Renal pelvis (tissue), 4 donors: ENCODE results near the gene RPS6KA2. TPM values are rescaled to one million over a fixed set of nuclear protein-coding genes. Genes with fewer than 3 reads are reported as not detected.

Source experiments
- DNase-seq: peaks from one replicate; pipeline ENCODE4 v3.0.0-alpha.2; 2013
- polyA plus RNA-seq, 3 donors: library from polyadenylated mRNA; unstranded; fragments of 120-200 nt; gene quantifications; one replicate each; pipeline ENCODE4 v1.2.1, GENCODE V29; 2013; ENCODE audit not compliant: insufficient read length in 3 of 3

The RPS6KA2 gene
- polyA plus RNA-seq, 3 donors, result 27.8 to 29.6 (median 29.1) TPM

- DNase-seq, result no peak
Measured at GRCh38 chr6:166616261-166617238, 10.5 kb downstream of the RPS6KA2 start.

DNA sequence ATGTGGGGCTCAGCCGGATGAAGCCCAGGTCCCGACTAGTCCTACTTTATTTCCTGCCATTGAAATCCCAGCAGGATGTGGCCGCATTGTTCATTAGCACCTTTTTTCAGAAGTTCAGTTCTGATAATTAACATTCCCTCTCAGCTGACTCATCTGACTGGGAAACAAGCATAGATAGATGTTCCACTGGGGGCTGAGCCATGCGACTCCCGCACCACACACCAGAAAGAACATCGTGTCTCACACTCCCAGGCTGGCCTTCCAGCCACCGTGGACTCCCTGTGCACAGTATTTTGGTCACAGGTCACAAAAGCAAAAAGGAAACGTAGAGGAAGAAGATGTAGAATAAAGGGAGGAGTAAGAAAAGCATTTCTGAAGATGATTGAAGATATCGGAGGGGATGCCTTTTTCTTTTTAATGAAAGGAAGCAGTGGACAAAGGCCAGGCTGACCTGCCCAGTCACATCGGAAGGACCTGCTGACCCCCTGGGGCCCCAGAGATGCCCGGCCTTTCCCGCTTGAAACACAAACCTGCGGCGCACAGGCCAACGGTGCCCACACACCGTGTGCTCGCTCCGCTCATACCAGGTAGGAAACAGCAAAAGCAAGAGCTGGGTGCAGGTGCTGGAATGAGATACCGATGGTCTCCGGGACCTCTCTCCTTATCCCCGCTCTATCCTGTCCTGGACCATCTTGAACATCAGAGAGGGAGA lies 11.8 kb downstream of the RPS6KA2 start:
- DNase-seq, result no peak

- no peak for DNase-seq
Measured at GRCh38 chr6:166614589-166614988, 12.5 kb downstream of the RPS6KA2 start.

- DNase-seq, result no peak
Measured at GRCh38 chr6:166614171-166614583, 12.9 kb downstream of the RPS6KA2 start.

GRCh38 chr6:166613027-166613426 lies 14.0 kb downstream of the RPS6KA2 start:
- DNase-seq, result peak; percentile 31

DNA sequence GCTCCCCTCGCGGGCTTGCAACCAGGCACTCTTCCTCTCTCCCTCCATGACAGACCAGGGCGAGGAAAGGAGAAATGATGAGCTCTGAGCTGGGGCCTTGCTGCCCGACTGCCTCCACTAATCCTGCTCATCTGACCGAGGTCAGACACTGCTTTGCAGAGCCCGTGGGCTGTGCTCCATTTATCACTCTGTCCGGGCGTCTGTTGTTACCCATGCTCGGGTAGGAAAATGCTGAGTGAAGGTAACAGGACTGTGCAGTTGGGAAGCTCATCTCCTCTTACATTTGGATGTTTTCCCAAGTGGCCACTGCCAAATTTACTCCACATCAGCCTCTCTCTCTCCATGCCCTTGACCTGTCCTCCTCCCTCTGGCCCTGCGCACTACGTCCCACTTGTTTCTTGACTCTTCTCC lies 14.6 kb downstream of the RPS6KA2 start:
- no peak for DNase-seq

DNA sequence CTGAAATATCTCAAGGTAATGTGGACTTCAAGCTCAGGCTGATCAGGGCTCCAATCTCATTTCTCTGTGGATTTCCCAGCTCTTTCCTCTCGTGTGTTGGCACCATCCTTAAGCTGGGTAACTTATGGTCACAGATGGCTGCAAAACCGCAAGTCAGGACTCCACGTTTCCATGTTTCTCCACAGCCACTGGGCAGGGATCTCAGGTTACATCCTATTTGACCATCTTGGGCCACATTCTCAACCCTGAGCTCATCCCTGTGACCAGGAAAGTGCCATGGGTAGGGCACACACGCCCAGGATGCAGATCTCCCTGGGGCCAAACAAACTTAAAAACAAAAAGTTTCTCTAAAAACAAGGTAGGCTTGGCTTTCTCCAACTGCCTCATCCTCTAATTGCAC lies 15.4 kb downstream of the RPS6KA2 start:
- DNase-seq, result no peak

DNA sequence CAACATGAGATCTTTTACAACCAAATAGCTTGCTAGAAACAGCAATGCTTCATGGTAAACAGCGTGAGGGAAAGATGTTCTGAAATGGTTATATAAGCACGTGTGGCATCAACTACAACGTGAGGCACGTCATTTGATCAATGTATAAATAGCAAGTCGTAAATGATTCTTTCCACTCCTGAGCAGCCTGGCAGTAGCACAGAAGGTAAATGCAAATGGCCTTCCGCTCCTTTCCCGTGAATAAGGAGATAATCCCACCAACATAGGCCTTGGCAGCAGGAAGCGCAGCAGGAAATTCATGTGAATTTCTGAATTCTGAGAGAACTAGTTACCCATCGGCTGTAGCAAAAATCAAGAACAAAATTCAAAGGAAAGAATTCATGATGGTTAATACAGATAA lies 17.0 kb downstream of the RPS6KA2 start:
- no peak for DNase-seq

- no peak for DNase-seq
Measured at GRCh38 chr6:166608774-166609173, 18.3 kb downstream of the RPS6KA2 start.

DNA sequence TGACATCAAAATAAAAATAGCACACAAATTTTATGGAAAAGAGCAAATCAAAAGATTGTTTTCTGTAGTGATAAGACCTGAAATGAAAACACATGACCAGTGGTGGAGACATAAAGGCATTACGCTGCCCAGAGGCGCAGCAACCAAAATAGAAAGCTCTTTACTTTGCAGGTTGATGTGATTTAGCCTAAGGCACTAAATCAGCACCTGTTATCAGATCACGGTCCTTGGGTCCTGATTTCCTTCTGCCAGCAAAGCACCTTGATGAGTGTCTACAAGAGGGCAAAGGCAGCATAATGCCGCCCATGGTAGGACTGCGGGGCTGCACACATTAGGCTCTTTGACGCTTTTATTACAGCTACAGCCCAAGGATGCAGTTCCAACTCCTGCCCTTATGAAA lies 21.3 kb downstream of the RPS6KA2 start:
- DNase-seq, result no peak

DNA sequence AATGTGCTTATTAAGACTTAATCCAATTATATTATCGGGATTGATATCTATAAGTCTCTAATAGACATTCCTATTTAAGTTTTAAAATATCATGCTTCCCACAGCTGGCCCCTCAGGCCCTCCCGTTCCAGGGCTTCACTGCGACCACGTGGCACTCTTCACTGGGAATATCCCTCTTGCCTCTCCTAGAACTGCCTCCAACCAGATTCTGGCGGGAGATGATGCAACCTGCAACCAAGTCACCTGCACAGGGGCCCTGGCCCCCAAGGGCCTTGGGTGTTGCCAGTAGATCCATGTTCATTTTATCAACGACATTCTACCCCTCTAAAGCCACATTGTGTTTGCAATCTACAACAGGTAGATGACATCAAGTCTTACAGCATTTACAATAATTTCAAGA lies 22.1 kb downstream of the RPS6KA2 start:
- no peak for DNase-seq

GRCh38 chr6:166604328-166604727 lies 22.7 kb downstream of the RPS6KA2 start:
- no peak for DNase-seq

DNA sequence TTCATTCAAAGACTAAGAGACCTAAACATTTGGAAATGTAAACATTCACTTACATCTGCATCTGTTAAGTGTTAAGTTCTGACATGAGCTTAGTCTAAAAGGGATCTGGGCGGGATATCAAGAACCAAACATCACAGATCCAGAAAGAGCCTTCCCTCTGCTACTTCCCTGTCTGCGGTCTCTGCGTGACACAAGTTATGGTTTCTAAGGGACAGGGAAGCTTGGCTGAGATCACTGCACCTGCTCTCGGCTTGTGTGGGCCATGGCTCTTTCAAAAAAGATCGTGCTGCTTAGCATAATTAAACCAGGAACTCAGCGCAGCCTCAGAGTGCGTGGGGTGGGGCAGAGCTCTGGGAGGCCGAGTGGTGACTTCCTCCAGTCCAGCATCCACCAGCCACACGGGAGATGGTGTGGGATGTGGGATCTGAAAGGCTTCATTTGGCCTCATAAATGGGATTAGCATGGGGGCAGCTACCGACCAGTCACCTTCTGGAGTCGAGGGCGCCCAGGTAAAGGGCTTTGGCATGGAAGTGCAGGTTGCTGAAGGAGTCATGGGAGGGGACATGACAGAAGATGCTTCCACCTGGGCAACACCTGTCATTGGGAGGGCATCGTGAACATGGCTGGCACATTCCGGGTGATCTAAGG lies 23.9 kb downstream of the RPS6KA2 start:
- DNase-seq, result no peak

- no peak for DNase-seq
Measured at GRCh38 chr6:166601956-166602355, 25.1 kb downstream of the RPS6KA2 start.

- DNase-seq, result no peak
Measured at GRCh38 chr6:166600931-166601330, 26.1 kb downstream of the RPS6KA2 start.

- no peak for DNase-seq
Measured at GRCh38 chr6:166599205-166599604, 27.8 kb downstream of the RPS6KA2 start.

DNA sequence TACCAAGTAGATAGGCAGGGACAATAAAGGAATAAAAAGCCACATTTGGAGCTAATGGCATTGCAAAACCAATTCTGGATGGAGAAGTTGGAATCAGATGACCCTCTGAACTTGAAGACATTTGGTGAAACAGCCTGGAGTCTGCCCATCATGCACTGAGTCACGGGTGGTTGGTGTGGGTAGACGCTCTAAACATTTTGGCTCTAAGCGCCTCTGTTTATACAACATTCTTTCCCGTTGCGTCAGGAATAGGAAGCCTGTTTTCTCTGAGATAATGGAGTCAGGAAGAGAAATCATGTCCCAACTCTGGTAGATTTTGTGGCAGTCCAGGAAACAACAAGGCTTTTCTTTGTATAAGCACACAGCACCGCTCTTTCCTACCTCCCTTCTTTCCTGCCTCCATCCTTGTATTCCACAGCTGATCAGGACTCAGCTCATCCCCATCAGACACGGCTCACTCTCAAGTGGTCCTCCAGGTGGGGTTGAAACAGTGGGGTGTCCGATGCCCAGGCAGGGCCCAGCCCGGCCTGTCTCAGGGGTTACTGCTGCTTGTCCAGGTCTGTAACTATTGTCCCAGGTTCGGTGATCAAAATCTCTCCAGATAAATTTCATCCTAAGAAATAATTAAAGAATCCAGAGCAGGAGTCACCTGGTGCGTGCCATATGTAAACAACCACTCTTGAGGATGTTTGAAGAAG lies 28.5 kb downstream of the RPS6KA2 start:
- DNase-seq, result no peak

DNA sequence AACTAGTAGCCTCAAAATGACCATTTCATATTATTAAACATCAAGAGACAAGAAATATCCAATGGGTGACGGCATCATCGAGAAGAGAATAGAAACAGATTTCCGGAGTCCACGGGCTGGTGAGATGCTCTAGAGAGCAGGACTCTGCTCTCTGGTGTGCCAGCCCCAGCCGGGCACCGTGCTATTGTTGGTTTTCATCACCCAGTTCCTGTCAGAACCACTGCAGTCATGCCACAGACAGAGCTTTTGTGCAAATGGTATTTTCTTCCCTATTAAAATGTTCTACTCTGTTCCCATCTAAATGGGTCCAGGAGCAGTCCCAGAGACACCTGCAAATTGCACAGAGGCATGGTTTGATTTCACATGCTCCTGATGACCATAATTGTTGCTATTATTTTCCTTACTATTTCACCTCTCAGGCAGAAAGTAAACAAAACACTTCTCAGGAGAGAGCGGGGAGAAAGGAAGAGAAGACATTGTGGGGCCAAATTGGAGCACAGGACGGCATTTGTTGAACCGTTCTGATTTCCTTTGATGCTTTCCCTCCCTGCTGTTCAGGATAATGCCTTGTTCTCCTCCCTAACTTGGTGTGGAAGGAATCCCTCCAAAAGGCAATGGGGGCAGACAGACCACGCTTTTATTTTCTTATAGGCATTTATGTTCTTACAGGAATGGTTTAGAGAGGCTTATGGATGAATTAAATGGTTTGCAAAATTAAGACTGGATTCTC lies 29.2 kb downstream of the RPS6KA2 start:
- DNase-seq, result no peak

GRCh38 chr6:166596776-166597507 lies 30.1 kb downstream of the RPS6KA2 start:
- DNase-seq, result no peak

- no peak for DNase-seq
Measured at GRCh38 chr6:166595949-166596348, 31.1 kb downstream of the RPS6KA2 start.
